NCI-H82 treated with DMSO at 0.1 percent for 48 hours (cell line): ENCODE data around the gene C5orf52.
"Not testable (repeated sequence)": the region's sequence is repeated elsewhere in the genome, so short reads cannot be mapped to it uniquely, and the experiment has no call there.

Source experiments
- DNase-seq: peaks from one replicate; lab custom pipeline; 2025; ENCODE audit not compliant: unreplicated experiment; lab: John Stamatoyannopoulos, UW

The C5orf52 gene

GRCh38 chr5:157677931-157678330 is 6.6 kb downstream of the C5orf52 start:
- DNase-seq, result no peak

- DNase-seq, result no peak
Measured at GRCh38 chr5:157679801-157680200, 8.5 kb downstream of the C5orf52 start.

GRCh38 chr5:157680239-157680638 is 8.9 kb downstream of the C5orf52 start:
- no peak for DNase-seq

GRCh38 chr5:157681048-157681447 is 9.7 kb downstream of the C5orf52 start:
- DNase-seq, result no peak

GRCh38 chr5:157682257-157682656 is 10.9 kb downstream of the C5orf52 start:
- DNase-seq, result no peak

- DNase-seq, result peak; percentile 13
Measured at GRCh38 chr5:157686276-157687197, 15.2 kb downstream of the C5orf52 start.

- no peak for DNase-seq
Measured at GRCh38 chr5:157687198-157687554, 15.8 kb downstream of the C5orf52 start.

GRCh38 chr5:157689942-157690689 is 18.8 kb downstream of the C5orf52 start:
- no peak for DNase-seq

- DNase-seq, result no peak
Measured at GRCh38 chr5:157690690-157691433, 19.5 kb downstream of the C5orf52 start.

GRCh38 chr5:157693816-157694215 is 22.5 kb downstream of the C5orf52 start:
- not testable (repeated sequence) for DNase-seq

- DNase-seq, result not testable (repeated sequence)
Measured at GRCh38 chr5:157696154-157696553, 24.8 kb downstream of the C5orf52 start.

GRCh38 chr5:157698674-157699073 is 27.3 kb downstream of the C5orf52 start:
- DNase-seq, result not testable (repeated sequence)

- no peak for DNase-seq
Measured at GRCh38 chr5:157703736-157704135, 32.4 kb downstream of the C5orf52 start.

- DNase-seq, result no peak
Measured at GRCh38 chr5:157708866-157709265, 37.5 kb downstream of the C5orf52 start.

- no peak for DNase-seq
Measured at GRCh38 chr5:157709346-157709745, 38.0 kb downstream of the C5orf52 start.

GRCh38 chr5:157710431-157710830 is 39.1 kb downstream of the C5orf52 start:
- no peak for DNase-seq

GRCh38 chr5:157710882-157711281 is 39.5 kb downstream of the C5orf52 start:
- no peak for DNase-seq

- no peak for DNase-seq
Measured at GRCh38 chr5:157713830-157714595, 42.7 kb downstream of the C5orf52 start.

- DNase-seq, result no peak
Measured at GRCh38 chr5:157714596-157714864, 43.2 kb downstream of the C5orf52 start.

- DNase-seq, result no peak
Measured at GRCh38 chr5:157718519-157718918, 47.2 kb downstream of the C5orf52 start.

GRCh38 chr5:157719245-157719644 is 47.9 kb downstream of the C5orf52 start:
- no peak for DNase-seq
